ENCODE data around the gene LENG9. TPM values are rescaled to one million over a fixed set of nuclear protein-coding genes. Genes with fewer than 3 reads are reported as not detected.

Gene LENG9
- 4.4 to 8.1 TPM (median 7.3 TPM) in 5 replicates for total RNA-seq (2022; extraction: Qiagen RNA extraction; ENCODE audit: low read depth)

DNA sequence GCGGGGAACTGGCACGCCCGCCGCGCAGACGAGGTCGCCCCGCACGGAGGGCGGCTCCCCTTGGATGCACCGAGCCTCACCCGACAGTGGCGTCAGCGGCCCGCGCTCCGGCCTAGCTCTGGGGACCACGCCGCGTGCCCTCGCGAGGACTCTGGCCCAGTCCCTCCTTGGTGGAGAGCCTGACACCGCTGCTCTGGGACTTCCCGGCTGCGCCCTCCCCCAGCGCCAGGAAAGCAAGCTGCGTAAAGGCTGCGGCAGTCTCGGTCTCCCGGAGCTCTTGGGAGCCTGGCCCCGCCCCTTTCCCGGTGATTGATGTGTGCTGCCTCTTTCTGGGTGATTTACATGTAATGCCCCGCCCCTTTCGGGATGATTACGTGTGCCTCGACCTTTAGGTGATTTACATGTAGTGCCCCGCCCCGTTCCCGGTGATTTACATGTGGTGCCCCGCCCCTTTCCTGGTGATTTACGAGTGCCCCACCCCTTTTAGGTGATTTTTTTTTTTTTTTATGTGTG is at the start of gene LENG9:
Gene LENG9, minus strand, starts transcription at position 248 of the 513 bp plus-strand sequence. CDS start 252 bp downstream, outside the sequence.

DNA sequence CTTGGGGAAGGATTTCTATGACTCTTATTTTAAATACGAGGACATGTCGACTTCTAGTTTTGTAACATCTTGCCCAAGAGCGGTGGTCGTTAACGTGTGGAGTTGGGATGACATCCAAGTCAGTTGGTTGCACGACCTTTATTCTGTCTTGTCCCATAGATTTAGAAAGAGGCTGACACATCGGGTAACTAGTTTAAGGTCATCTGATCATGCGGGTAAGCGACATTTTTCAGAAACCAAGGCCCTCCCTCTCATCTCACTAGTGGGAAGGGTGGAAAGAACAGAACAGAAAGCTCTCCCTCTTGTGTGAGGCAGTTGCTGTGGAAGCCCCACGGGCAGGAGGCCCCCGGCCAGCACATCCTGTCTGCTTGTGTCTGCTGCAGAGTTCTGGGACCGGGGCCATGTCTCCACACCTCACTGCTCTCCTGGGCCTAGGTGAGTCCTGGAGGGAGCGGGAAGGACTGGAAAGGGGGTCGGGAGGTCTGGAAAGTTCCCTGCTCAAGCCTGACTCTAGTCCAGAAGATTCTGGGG is 39.0 kb upstream of the LENG9 start, which contains the start of gene LAIR2:
Gene LAIR2, plus strand, starts transcription at position 314 of the 531 bp plus-strand sequence. Its CDS starts 88 bp downstream, at position 402.

DNA sequence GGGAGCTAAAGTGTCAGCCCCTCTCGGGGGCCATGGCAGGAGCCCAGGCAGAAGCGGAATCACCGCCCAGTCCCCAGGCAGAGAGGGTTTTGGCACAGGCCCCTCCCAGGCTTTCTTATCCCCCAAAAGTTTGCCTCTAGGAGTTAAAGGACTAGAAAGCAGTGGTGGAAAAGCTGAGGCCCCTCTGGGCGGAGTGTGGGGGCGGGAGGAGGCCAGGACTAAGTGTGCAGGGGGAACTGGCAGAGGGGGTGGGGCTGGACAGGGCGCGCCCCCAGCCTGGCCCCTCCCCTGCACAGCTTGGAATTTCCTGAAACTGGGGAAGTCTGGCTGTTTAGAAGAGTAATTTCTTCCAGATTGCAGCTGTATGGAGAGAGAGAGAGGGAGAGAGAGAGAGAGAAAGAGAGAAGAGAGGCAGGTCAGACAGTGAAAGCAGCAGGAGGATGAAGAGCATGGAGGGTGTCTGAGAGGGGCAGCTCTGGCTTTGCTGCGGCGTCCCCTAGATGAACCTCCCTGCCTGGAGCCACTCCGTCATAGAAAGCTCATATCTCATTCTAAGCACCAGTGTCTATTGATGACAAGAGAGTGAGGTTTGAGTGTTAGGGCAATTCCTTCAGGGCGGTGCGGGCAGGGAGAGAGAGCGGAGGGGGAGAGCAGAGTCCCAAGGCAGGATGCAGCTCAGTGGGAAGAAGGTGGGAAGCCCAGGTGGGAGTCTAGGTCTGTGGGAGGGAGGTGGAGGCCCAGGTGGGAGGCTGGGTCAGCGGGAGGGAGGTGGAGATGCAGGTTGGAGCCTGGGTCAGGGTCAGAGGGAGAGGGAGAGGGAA is 9.7 kb upstream of the LENG9 start, which contains the start of gene CDC42EP5:
Gene CDC42EP5, minus strand, starts transcription at position 226 of the 821 bp plus-strand sequence. CDS start 7,749 bp downstream, outside the sequence.

DNA sequence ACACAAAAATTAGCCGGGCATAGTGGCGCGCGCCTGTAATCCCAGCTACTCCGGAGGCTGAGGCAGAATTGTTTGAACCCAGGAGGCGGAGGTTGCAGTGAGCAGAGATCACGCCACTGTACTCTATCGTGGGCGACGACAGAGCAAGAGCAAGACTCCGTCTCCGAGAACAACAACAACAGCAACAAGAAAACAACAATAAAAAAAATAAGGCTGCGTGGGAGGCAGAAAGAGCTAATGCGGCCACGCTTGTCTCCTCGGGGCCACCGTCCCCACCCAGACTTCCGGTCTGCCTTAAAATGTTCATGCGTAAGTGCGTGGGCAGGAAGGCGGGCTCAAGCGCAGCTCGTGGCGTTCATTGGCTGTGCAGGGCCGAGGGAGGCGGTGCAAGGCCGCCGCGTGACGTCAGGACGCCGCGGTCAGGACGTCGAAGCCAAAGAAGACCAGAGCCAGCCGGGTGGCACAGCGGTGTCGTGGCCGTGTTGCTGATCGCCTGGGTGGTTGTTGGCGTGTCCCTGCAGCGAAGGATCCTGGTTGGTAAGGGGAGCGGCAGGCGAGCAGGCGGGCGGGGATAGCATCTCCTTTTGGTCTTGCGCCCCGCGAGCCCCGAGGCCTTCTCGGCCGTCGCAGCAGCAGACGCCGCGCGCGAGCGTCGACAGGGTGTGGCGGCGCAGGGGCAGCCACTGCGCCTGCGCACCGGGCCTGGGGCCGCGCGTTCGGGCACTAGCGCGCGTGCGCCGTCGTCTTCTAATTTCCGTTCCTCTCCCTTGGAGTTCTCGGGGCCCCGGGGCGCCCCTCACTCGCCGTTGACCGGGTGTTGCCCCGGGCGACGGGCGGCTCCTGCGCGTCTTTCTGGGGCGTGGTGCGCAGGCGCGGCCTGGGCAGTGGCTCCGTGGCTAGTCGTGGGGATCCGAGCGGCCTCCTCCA is 14.5 kb downstream of the LENG9 start, which contains the start of gene LENG8:
Gene LENG8, plus strand, starts transcription at position 426 of the 927 bp plus-strand sequence. CDS start 2,146 bp downstream, outside the sequence.

DNA sequence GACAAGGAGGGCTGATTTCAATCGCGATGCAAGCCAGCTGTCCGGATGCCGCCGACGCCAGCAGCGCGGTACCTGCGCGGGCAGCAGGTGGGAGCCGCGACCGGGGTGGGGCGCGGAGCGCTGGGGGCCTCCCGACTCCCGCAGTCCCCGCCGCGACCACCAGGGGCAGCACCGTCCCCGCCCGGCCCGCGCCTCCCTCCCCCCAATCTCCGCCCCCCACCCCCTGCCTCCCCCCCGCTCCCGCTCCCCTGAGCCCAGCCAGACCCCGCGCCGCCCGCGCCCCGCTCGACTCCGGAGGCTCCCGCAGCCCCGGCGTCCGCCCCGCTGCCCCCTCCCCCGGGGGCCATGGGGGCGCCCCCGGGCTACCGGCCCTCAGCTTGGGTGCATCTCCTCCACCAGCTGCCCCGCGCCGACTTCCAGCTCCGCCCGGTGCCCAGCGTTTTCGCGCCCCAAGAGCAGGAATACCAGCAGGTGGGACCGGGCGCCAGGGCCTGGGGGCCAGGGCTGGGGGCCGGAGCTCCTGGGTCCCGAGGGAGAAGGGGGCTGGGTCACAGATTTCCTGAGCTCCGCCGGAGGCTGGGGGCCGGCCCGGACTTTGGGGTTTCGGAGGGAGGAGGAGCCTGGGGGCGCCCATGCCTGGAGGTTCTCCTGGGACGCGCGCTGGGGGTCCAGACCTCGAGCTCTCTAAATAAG is 48.2 kb downstream of the LENG9 start, which contains the start of gene TTYH1:
Gene TTYH1, plus strand, starts transcription at position 257 of the 693 bp plus-strand sequence. Its CDS starts 89 bp downstream, at position 346.

Other genes with a start within 250 kb of the LENG9 start
- 0.16 to 0.28 TPM in 2 of 5 replicates, not detected in the others for gene LILRB3, start 240.8 kb downstream of the LENG9 start, total RNA-seq (2022; extraction: Qiagen RNA extraction; ENCODE audit: low read depth)
- not detected in 5 replicates for gene LILRA6, start 221.0 kb downstream of the LENG9 start, total RNA-seq (2022; extraction: Qiagen RNA extraction; ENCODE audit: low read depth)
- 0.02 TPM in 1 of 5 replicates, not detected in the others for gene LILRB5, start 206.5 kb downstream of the LENG9 start, total RNA-seq (2022; extraction: Qiagen RNA extraction; ENCODE audit: low read depth)
- 0.03 to 0.28 TPM in 2 of 5 replicates, not detected in the others for gene LILRB2, start 182.7 kb downstream of the LENG9 start, total RNA-seq (2022; extraction: Qiagen RNA extraction; ENCODE audit: low read depth)
- gene LILRA5, start 150.6 kb downstream of the LENG9 start, total RNA-seq (2022; extraction: Qiagen RNA extraction; ENCODE audit: low read depth): not detected in 5 replicates
- not detected in 5 replicates for gene LILRA4, start 124.6 kb downstream of the LENG9 start, total RNA-seq (2022; extraction: Qiagen RNA extraction; ENCODE audit: low read depth)
- gene LAIR1, start 98.8 kb downstream of the LENG9 start, total RNA-seq (2022; extraction: Qiagen RNA extraction; ENCODE audit: low read depth): not detected in 5 replicates
- gene TTYH1, start 48.3 kb downstream of the LENG9 start, total RNA-seq (2022; extraction: Qiagen RNA extraction; ENCODE audit: low read depth): 0.28 to 0.31 TPM in 2 of 5 replicates, not detected in the others
- 62.1 to 135 TPM (median 115 TPM) in 5 replicates for gene LENG8, start 14.6 kb downstream of the LENG9 start, total RNA-seq (2022; extraction: Qiagen RNA extraction; ENCODE audit: low read depth)
- 0.51 TPM in 1 of 5 replicates, not detected in the others for gene CDC42EP5, start 9.5 kb upstream of the LENG9 start, total RNA-seq (2022; extraction: Qiagen RNA extraction; ENCODE audit: low read depth)
- not detected in 5 replicates for gene LAIR2, start 39.1 kb upstream of the LENG9 start, total RNA-seq (2022; extraction: Qiagen RNA extraction; ENCODE audit: low read depth)
- not detected in 5 replicates for gene LILRA2, start 110.0 kb upstream of the LENG9 start, total RNA-seq (2022; extraction: Qiagen RNA extraction; ENCODE audit: low read depth)
- gene LILRA1, start 129.9 kb upstream of the LENG9 start, total RNA-seq (2022; extraction: Qiagen RNA extraction; ENCODE audit: low read depth): not detected in 5 replicates
- 0.03 TPM in 1 of 5 replicates, not detected in the others for gene LILRB1, start 166.7 kb upstream of the LENG9 start, total RNA-seq (2022; extraction: Qiagen RNA extraction; ENCODE audit: low read depth)
- not detected in 5 replicates for gene LILRB4, start 199.2 kb upstream of the LENG9 start, total RNA-seq (2022; extraction: Qiagen RNA extraction; ENCODE audit: low read depth)

Measured in A549 treated with RU486 at 1 μM for 4 hours (cell line).